ENCODE measurements around the gene CLDN4. TPM values are rescaled to one million over a fixed set of nuclear protein-coding genes. Genes with fewer than 3 reads are reported as not detected.

Gene CLDN4
- total RNA-seq, 4 donors from 2014 or later = 0.77 to 55.7 (median 4.5) TPM

DNA sequence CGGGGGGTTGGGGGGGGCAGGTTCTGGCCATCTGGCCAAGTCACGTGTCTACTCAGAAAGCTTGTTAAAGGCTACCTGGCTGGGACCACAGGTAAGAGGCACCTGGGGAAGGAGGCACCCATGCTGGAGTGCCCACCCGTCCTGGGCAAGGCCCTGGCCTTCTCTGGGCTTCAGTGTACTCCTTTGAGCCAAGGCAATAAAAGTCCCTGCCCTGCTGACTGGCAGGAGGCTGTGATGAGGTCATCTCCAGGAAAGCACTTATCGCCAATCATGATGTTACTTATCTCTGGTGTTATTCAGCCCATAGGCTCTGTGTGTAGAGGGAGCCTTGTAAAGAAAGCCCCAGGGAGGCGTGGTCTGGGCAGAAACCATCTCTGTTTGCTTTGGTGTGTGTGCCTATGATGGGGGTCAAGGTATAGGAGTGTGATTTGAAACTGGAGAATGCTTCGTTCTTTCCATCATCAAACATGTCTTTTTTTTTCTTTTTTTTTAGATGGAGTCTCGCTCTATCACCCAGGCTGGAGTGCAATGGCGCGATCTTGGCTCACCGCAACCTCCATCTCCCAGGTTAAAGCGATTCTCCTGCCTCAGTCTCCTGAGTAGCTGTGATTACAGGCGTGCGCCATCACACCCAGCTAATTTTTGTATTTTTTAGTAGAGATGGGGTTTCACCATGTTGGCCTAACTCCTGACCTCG, 2.5 kb upstream of the CLDN4 start:
- DNase-seq = peak in 1 of 2 donors; percentile 57
- Histone ChIP-seq H3K4me3 (no peak overlapping the region), H3K27me3 (no peaks in the 10 kb centered on the region), H3K4me1 (peaks cover 0 to 4% of the 10 kb centered on the region in 2 donors), H3K27ac (peak overlapping the region in 1 of 2 donors; percentile 35), H3K9me3 (no peaks in the 10 kb centered on the region), H3K36me3 (no peaks in the 10 kb centered on the region)
- intact Hi-C loops (cut with DNase I; ENCODE audit: low total_unique reads) = no loop called here
- TF ChIP-seq POLR2A (IDR thresholded peaks at IDR 0.05) = no peak
- TF ChIP-seq, protein P1, sequence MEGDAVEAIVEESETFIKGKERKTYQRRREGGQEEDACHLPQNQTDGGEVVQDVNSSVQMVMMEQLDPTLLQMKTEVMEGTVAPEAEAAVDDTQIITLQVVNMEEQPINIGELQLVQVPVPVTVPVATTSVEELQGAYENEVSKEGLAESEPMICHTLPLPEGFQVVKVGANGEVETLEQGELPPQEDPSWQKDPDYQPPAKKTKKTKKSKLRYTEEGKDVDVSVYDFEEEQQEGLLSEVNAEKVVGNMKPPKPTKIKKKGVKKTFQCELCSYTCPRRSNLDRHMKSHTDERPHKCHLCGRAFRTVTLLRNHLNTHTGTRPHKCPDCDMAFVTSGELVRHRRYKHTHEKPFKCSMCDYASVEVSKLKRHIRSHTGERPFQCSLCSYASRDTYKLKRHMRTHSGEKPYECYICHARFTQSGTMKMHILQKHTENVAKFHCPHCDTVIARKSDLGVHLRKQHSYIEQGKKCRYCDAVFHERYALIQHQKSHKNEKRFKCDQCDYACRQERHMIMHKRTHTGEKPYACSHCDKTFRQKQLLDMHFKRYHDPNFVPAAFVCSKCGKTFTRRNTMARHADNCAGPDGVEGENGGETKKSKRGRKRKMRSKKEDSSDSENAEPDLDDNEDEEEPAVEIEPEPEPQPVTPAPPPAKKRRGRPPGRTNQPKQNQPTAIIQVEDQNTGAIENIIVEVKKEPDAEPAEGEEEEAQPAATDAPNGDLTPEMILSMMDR (IDR thresholded peaks at IDR 0.05) = no peak

DNA sequence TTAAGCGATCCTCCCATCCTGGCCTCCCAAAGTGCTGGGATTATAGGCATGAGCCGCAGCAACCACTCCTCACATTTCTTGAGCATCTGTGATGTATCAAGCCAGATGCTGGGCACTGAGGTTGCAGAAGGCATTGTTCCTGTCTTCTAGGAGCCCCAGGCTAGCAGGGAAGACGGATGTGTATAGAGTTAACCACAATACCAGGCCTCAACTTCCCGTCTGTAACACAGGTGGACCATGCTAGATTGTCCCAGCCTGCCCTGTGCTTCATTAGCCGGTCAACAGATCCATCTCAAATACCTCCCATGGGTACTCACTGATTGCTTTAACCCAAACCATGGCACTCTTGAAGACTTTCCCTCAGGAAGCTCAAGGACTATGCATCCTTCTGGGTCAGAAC, 1.8 kb upstream of the CLDN4 start:
- Histone ChIP-seq H3K27me3 (no peaks in the 10 kb centered on the region), H3K27ac (no peak overlapping the region), H3K36me3 (no peaks in the 10 kb centered on the region), H3K9me3 (no peaks in the 10 kb centered on the region), H3K4me3 (no peak overlapping the region), H3K4me1 (peaks cover 0 to 4% of the 10 kb centered on the region in 2 donors)
- DNase-seq = no peak
- intact Hi-C loops (cut with DNase I; ENCODE audit: low total_unique reads) = no loop called here
- TF ChIP-seq POLR2A (IDR thresholded peaks at IDR 0.05) = no peak
- TF ChIP-seq, protein P1 (IDR thresholded peaks at IDR 0.05) = no peak

DNA sequence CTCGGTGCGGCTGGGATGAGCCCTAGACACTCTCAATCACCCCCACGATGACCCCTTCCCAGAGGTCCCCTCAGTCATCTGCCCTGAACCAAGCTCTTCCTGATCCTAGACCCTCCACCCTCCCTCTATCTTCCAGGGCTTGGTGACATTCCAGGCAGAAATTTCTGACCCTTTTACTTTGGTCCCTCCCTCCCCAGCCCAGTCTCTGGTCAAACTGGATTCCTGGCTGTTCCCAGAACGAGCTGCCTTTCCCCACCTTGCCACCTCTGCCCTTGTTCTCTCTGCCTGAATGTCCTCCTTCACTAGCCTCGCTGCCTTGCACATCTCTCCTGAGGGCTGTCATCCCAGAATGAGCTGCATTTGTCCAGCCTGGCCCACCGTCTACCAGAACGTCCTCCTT, 1.3 kb upstream of the CLDN4 start:
- Histone ChIP-seq H3K9me3 (no peaks in the 10 kb centered on the region), H3K27ac (no peak overlapping the region), H3K4me3 (no peak overlapping the region), H3K36me3 (no peaks in the 10 kb centered on the region), H3K4me1 (peaks cover 0 to 4% of the 10 kb centered on the region in 2 donors), H3K27me3 (no peaks in the 10 kb centered on the region)
- intact Hi-C loops (cut with DNase I; ENCODE audit: low total_unique reads) = no loop called here
- DNase-seq = no peak
- no peak for TF ChIP-seq POLR2A (IDR thresholded peaks at IDR 0.05)
- TF ChIP-seq, protein P1 (IDR thresholded peaks at IDR 0.05) = no peak

DNA sequence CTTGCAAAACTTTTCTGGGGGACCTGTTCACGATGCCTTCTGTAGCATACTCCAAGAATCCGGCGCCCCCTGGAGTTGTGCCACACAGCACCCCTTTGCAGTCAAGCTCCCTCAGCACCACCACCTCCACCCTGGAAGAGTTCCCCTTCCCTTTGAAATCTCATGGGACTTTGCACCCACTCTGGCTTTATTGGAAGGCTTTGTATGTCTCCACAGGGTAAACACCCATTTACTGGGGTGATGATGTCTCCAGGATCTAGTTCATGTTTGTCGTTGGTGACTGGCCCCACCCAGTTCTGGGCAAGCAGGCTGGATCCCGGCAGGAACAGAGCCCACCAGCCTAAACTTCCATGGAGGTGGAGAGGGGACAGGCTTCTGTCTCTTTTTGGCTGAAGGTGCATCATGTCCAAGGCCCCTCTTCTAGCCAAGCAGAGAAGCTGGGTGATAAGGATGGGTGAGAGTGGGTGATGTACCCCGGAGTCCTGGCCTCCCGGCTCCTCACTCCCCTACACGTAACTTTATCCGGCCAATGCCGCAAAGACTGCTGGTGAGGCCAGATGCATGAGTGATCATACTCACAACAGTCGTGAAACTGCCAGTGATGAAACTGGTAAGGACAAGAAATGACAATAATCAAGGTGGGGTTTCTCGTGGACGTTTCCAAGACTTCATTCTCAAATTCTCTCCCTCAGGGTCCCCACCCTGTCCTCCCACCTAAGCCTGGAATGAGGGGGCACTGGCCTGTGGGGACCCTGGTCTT, 695 bp upstream of the CLDN4 start:
- no peak for DNase-seq
- no peaks in the 10 kb centered on the region for H3K27me3 ChIP-seq

GRCh38 chr7:73831584-73831833, 713 bp downstream of the CLDN4 start:
- intact Hi-C loops (cut with DNase I; ENCODE audit: low total_unique reads) = no loop called here
- no peak for DNase-seq

More for the DNA sequence above, 695 bp upstream of the CLDN4 start:
- intact Hi-C loops (cut with DNase I; ENCODE audit: low total_unique reads) = no loop called here
- Histone ChIP-seq H3K36me3 (no peaks in the 10 kb centered on the region), H3K4me3 (no peak overlapping the region), H3K4me1 (peaks cover 0 to 4% of the 10 kb centered on the region in 2 donors), H3K27ac (no peak overlapping the region), H3K9me3 (no peaks in the 10 kb centered on the region)
- TF ChIP-seq POLR2A (IDR thresholded peaks at IDR 0.05) = no peak
- TF ChIP-seq, protein P1 (IDR thresholded peaks at IDR 0.05) = no peak

More at GRCh38 chr7:73831584-73831833, 713 bp downstream of the CLDN4 start:
- peaks cover 0 to 4% of the 10 kb centered on the region in 2 donors for H3K4me1 ChIP-seq
- no peaks in the 10 kb centered on the region for H3K36me3 ChIP-seq
- peak overlapping the region in 1 of 2 donors; percentile 9 for H3K4me3 ChIP-seq
- no peaks in the 10 kb centered on the region for H3K9me3 ChIP-seq
- H3K27me3 ChIP-seq = no peaks in the 10 kb centered on the region
- no peak overlapping the region for H3K27ac ChIP-seq
- no peak for TF ChIP-seq POLR2A (IDR thresholded peaks at IDR 0.05)
- TF ChIP-seq, protein P1 (IDR thresholded peaks at IDR 0.05) = no peak
